ENCODE data around the gene MICALL2.

MICALL2 gene

GRCh38 chr7:1415389-1415990, 43.8 kb downstream of the MICALL2 start:
- no peak for DNase-seq (ENCODE audit: low read depth in 2 of 2)

GRCh38 chr7:1413936-1414639, 45.2 kb downstream of the MICALL2 start:
- no peak for DNase-seq (ENCODE audit: low read depth in 2 of 2)

GRCh38 chr7:1412322-1413261, 46.7 kb downstream of the MICALL2 start:
- peak; percentile 79 to 80 for DNase-seq (ENCODE audit: low read depth in 2 of 2)

GRCh38 chr7:1411414-1411813, 47.9 kb downstream of the MICALL2 start:
- DNase-seq (ENCODE audit: low read depth in 2 of 2), result no peak

- no peak for DNase-seq (ENCODE audit: low read depth in 2 of 2)
These were observed 48.3 kb downstream of the MICALL2 start for GRCh38 chr7:1410992-1411391.

- DNase-seq (ENCODE audit: low read depth in 2 of 2), result no peak
These were observed 49.7 kb downstream of the MICALL2 start for GRCh38 chr7:1409555-1409954.

GRCh38 chr7:1408466-1408865, 50.8 kb downstream of the MICALL2 start:
- no peak for DNase-seq (ENCODE audit: low read depth in 2 of 2)

GRCh38 chr7:1407892-1408291, 51.4 kb downstream of the MICALL2 start:
- DNase-seq (ENCODE audit: low read depth in 2 of 2), result no peak

GRCh38 chr7:1404898-1405548, 54.2 kb downstream of the MICALL2 start:
- DNase-seq (ENCODE audit: low read depth in 2 of 2), result no peak

GRCh38 chr7:1404460-1404809, 54.8 kb downstream of the MICALL2 start:
- no peak for DNase-seq (ENCODE audit: low read depth in 2 of 2)

- DNase-seq (ENCODE audit: low read depth in 2 of 2), result no peak
These were observed 55.4 kb downstream of the MICALL2 start for GRCh38 chr7:1403638-1404459.

- no peak for DNase-seq (ENCODE audit: low read depth in 2 of 2)
These were observed 56.3 kb downstream of the MICALL2 start for GRCh38 chr7:1402791-1403637.

- DNase-seq (ENCODE audit: low read depth in 2 of 2), result no peak
These were observed 57.0 kb downstream of the MICALL2 start for GRCh38 chr7:1402110-1402790.

GRCh38 chr7:1401011-1401410, 58.3 kb downstream of the MICALL2 start:
- DNase-seq (ENCODE audit: low read depth in 2 of 2), result no peak

GRCh38 chr7:1400371-1400770, 58.9 kb downstream of the MICALL2 start:
- no peak for DNase-seq (ENCODE audit: low read depth in 2 of 2)

GRCh38 chr7:1397491-1398327, 61.6 kb downstream of the MICALL2 start:
- DNase-seq (ENCODE audit: low read depth in 2 of 2), result no peak

GRCh38 chr7:1396195-1396594, 63.1 kb downstream of the MICALL2 start:
- no peak for DNase-seq (ENCODE audit: low read depth in 2 of 2)

- DNase-seq (ENCODE audit: low read depth in 2 of 2), result no peak
These were observed 63.8 kb downstream of the MICALL2 start for GRCh38 chr7:1395211-1396070.
